PC-3 (cell line): ENCODE data around the gene LRRC71.

Experiments
- EZH2 ChIP-seq: fragments of 300-600 bp; sonication (generic); IDR thresholded peaks from one replicate; pipeline ENCODE4 v1.6.1; 2017; ENCODE audit warnings: antibody characterized with exemption, mild to moderate bottlenecking, low read length; ENCODE audit not compliant: unreplicated experiment
- TF ChIP-seq, protein P1 (sequence below): fragments of 300-600 bp; sonication (generic); conservative IDR thresholded peaks from 2 replicates; pipeline ENCODE4 v1.5.1; 2017; ENCODE audit warnings: antibody characterized with exemption, low read depth, mild to moderate bottlenecking, low read length

- TF ChIP-seq, protein P1, sequence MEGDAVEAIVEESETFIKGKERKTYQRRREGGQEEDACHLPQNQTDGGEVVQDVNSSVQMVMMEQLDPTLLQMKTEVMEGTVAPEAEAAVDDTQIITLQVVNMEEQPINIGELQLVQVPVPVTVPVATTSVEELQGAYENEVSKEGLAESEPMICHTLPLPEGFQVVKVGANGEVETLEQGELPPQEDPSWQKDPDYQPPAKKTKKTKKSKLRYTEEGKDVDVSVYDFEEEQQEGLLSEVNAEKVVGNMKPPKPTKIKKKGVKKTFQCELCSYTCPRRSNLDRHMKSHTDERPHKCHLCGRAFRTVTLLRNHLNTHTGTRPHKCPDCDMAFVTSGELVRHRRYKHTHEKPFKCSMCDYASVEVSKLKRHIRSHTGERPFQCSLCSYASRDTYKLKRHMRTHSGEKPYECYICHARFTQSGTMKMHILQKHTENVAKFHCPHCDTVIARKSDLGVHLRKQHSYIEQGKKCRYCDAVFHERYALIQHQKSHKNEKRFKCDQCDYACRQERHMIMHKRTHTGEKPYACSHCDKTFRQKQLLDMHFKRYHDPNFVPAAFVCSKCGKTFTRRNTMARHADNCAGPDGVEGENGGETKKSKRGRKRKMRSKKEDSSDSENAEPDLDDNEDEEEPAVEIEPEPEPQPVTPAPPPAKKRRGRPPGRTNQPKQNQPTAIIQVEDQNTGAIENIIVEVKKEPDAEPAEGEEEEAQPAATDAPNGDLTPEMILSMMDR, result no peak
- TF ChIP-seq EZH2, result no peak
These were observed 18.9 kb upstream of the LRRC71 start for GRCh38 chr1:156901590-156901900.
